GM18873 (cell line): ENCODE data around the gene UBIAD1.

Experiments used
- ATAC-seq: cut with Tn5 transposase; IDR thresholded peaks from one replicate; pipeline ENCODE4 v1.9.1; 2021; ENCODE audit warnings: mild to moderate bottlenecking, moderate library complexity, moderate number of reproducible peaks; ENCODE audit not compliant: unreplicated experiment, low FRiP score

The UBIAD1 gene

GRCh38 chr1:11337580-11338073 is 64.6 kb downstream of the UBIAD1 start:
- ATAC-seq: no peak
